IMR-90 (cell line): Measurements from ENCODE around the gene ZNF440.

Experiments
- CEBPB ChIP-seq: IDR thresholded peaks from 2 replicates; pipeline ENCODE4 v1.6.1; 2012; ENCODE audit warnings: low read depth, low read length, improper control_type of control experiment
- TF ChIP-seq, protein P1 (sequence below): conservative IDR thresholded peaks from 2 replicates; pipeline ENCODE4 v1.5.1; 2012; ENCODE audit warnings: mild to moderate bottlenecking, low read depth, low read length, improper control_type of control experiment

DNA sequence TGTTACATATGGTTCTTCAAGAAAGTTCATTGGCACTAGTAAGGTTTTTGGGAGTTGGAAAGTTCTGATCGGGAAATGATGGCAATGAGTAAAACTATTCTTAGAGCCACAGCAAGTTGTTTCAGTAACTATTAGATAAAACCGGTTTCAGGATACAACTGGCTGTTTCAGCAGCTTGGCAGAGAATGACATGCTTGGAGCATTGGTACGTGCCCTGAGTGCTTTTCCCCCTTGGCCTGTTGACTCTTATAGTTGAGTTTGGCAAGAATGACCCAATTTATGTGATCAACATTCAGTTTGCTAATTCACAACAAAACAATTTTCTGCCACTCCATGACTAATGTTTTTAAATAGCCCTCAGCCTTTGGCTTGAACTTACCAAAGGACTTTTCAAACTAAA lies 26.5 kb upstream of the ZNF440 start:
- TF ChIP-seq, protein P1, sequence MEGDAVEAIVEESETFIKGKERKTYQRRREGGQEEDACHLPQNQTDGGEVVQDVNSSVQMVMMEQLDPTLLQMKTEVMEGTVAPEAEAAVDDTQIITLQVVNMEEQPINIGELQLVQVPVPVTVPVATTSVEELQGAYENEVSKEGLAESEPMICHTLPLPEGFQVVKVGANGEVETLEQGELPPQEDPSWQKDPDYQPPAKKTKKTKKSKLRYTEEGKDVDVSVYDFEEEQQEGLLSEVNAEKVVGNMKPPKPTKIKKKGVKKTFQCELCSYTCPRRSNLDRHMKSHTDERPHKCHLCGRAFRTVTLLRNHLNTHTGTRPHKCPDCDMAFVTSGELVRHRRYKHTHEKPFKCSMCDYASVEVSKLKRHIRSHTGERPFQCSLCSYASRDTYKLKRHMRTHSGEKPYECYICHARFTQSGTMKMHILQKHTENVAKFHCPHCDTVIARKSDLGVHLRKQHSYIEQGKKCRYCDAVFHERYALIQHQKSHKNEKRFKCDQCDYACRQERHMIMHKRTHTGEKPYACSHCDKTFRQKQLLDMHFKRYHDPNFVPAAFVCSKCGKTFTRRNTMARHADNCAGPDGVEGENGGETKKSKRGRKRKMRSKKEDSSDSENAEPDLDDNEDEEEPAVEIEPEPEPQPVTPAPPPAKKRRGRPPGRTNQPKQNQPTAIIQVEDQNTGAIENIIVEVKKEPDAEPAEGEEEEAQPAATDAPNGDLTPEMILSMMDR = no peak
- no peak for TF ChIP-seq CEBPB
